LHCN-M2 (cell line): ENCODE data around the gene MYH7. TPM values are rescaled to one million over a fixed set of nuclear protein-coding genes. Genes with fewer than 3 reads are reported as not detected.

Experiments used
- DNase-seq: peaks from one replicate; pipeline ENCODE4 v3.0.0-alpha.2; 2012; ENCODE audit warnings: low read depth
- total RNA-seq: library from RNA; depleted of rRNA; stranded (reverse); fragments of >200 nt; gene quantifications from 2 replicates; pipeline ENCODE4 v1.2.3, GENCODE V29; 2014; rRNA removed

The MYH7 gene
- total RNA-seq, 1 experiment from 2014 or later: 0.17 TPM

- DNase-seq: no peak
Measured at GRCh38 chr14:23373041-23373440, 62.4 kb downstream of the MYH7 start.

GRCh38 chr14:23372509-23372908 is 63.0 kb downstream of the MYH7 start, which contains the start of gene IL25:
Gene IL25, plus strand, starts transcription at chr14:23372809.
- no peak for DNase-seq

- no peak for DNase-seq
Measured at GRCh38 chr14:23371865-23372264, 63.6 kb downstream of the MYH7 start.

- no peak for DNase-seq
Measured at GRCh38 chr14:23370221-23370620, 65.2 kb downstream of the MYH7 start.

- no peak for DNase-seq
Measured at GRCh38 chr14:23366426-23366921, 69.0 kb downstream of the MYH7 start.

- no peak for DNase-seq
Measured at GRCh38 chr14:23365732-23366425, 69.6 kb downstream of the MYH7 start.

GRCh38 chr14:23365036-23365731 is 70.3 kb downstream of the MYH7 start, which contains the start of gene EFS:
Gene EFS, minus strand, starts transcription at chr14:23365172. Its CDS starts 147 bp downstream, at chr14:23365025.
- no peak for DNase-seq

GRCh38 chr14:23364164-23365035 is 71.1 kb downstream of the MYH7 start:
- DNase-seq: no peak

Other genes starting within 250 kb of the MYH7 start
- gene RNF212B, start 197.7 kb downstream of the MYH7 start, total RNA-seq: not detected in 2 replicates
- 5.7 and 7.1 TPM in 2 replicates for gene HOMEZ, start 149.5 kb downstream of the MYH7 start, total RNA-seq
- gene PPP1R3E, start 132.8 kb downstream of the MYH7 start, total RNA-seq: 2.9 and 5.0 TPM in 2 replicates
- gene BCL2L2, start 128.8 kb downstream of the MYH7 start, total RNA-seq: 17.3 and 20.4 TPM in 2 replicates
- gene PABPN1, start 114.2 kb downstream of the MYH7 start, total RNA-seq: 86.7 and 92.7 TPM in 2 replicates
- gene SLC22A17, start 82.8 kb downstream of the MYH7 start, total RNA-seq: 13.5 and 16.0 TPM in 2 replicates
- gene EFS, start 70.5 kb downstream of the MYH7 start, total RNA-seq: not detected in 2 replicates
- gene IL25, start 62.9 kb downstream of the MYH7 start, total RNA-seq: not detected in 2 replicates
- gene CMTM5, start 58.6 kb downstream of the MYH7 start, total RNA-seq: not detected in 2 replicates
- not detected in 2 replicates for gene MYH6, start 27.4 kb downstream of the MYH7 start, total RNA-seq
- 37.1 and 41.3 TPM in 2 replicates for gene NGDN, start 34.0 kb upstream of the MYH7 start, total RNA-seq
- 0.29 and 0.32 TPM in 2 replicates for gene ZFHX2, start 116.1 kb upstream of the MYH7 start, total RNA-seq
- gene THTPA, start 120.6 kb upstream of the MYH7 start, total RNA-seq: 17.4 and 25.6 TPM in 2 replicates
- 9.2 and 11.7 TPM in 2 replicates for gene AP1G2, start 132.1 kb upstream of the MYH7 start, total RNA-seq
- not detected in 2 replicates for gene JPH4, start 143.1 kb upstream of the MYH7 start, total RNA-seq
- 1.0 and 2.4 TPM in 2 replicates for gene DHRS2, start 200.7 kb upstream of the MYH7 start, total RNA-seq